VCaP (cell line): ENCODE measurements around the gene CRYBB2.

Source experiments
- H3K27ac ChIP-seq: fragments of 450-650 bp; 2 replicates; pipeline ENCODE4 v1.5.1; 2017
- CTCF ChIP-seq: fragments of 450-650 bp; conservative IDR thresholded peaks from 2 replicates; pipeline ENCODE4 v1.5.1; 2017; ENCODE audit warnings: mild to moderate bottlenecking, moderate library complexity

The CRYBB2 gene

GRCh38 chr22:25208743-25209505 is 10.5 kb upstream of the CRYBB2 start:
- TF ChIP-seq CTCF, result no peak
- no peak overlapping the region for H3K27ac ChIP-seq

GRCh38 chr22:25210793-25211192 is 8.6 kb upstream of the CRYBB2 start:
- no peak overlapping the region for H3K27ac ChIP-seq
- no peak for TF ChIP-seq CTCF

GRCh38 chr22:25212337-25212736 is 7.1 kb upstream of the CRYBB2 start:
- TF ChIP-seq CTCF, result no peak
- H3K27ac ChIP-seq, result no peak overlapping the region

GRCh38 chr22:25213221-25213620 is 6.2 kb upstream of the CRYBB2 start:
- no peak for TF ChIP-seq CTCF
- H3K27ac ChIP-seq, result no peak overlapping the region

GRCh38 chr22:25216230-25216629 is 3.2 kb upstream of the CRYBB2 start:
- no peak for TF ChIP-seq CTCF
- no peak overlapping the region for H3K27ac ChIP-seq

- TF ChIP-seq CTCF, result no peak
- H3K27ac ChIP-seq, result peak overlapping the region; percentile 44
These were observed 556 bp downstream of the CRYBB2 start for GRCh38 chr22:25219948-25220442.

- H3K27ac ChIP-seq, result no peak overlapping the region
- no peak for TF ChIP-seq CTCF
These were observed 2.4 kb downstream of the CRYBB2 start for GRCh38 chr22:25221790-25222189.
